NCI-H2081 treated with DMSO at 0.1 percent for 48 hours (cell line): ENCODE measurements around the gene CFAP58.

Experiments
- DNase-seq: peaks from one replicate; lab custom pipeline; 2025; lab: John Stamatoyannopoulos, UW

CFAP58 gene

GRCh38 chr10:104334965-104335650 is 18.5 kb upstream of the CFAP58 start:
- no peak for DNase-seq

DNA sequence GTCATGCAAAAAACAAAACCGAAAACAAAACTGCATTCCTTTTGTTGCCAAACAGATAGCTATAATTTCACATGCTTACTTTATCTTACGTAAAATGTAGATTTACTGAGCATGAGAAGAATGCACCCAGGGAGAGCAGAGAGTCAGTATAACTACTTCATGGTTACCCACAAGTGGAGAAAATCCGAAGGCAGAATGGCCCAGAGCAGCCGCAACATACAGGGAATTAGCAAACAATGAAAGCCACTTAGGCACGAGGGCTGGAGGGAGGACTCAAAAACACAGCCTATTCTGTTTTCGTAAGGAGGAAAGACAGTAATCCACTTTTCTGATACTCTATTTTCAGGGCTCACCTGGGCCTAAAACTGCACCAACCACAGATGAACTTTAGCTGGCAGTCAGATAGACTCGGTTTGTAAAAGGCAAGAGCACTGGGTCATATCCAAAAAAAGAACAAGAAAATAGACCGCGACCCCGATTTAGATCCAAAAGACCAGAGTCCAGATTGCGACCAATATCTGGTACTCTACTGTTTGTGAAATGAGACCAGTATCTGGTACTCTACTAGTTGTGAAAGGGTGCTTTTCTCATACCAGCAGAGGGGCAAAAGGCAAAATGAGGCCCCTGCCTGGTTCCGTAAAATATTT is 16.7 kb upstream of the CFAP58 start:
- no peak for DNase-seq

DNA sequence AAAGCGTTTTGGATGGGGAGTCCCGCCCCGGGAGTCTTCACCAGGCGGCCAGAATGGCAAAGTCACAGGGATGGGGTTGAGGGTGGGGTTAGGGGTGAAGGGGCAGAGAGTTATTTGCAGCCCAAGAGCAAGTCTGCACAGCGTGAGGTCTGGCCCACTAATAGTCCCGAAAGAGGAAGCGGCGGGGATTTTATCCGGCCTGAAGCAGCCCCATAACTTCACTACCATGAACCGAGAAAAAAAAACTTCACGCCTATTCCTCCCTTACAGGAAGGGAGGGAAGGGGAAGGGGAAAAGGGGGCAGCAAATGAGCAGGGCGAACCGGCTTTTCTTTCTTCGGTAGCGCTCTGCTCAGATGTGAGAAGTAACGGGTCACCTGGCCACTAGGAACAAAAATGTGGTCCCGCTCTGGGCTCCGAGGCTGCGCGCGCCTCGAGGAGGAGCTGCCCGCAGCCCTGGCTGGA is 16.1 kb upstream of the CFAP58 start:
- DNase-seq = no peak

DNA sequence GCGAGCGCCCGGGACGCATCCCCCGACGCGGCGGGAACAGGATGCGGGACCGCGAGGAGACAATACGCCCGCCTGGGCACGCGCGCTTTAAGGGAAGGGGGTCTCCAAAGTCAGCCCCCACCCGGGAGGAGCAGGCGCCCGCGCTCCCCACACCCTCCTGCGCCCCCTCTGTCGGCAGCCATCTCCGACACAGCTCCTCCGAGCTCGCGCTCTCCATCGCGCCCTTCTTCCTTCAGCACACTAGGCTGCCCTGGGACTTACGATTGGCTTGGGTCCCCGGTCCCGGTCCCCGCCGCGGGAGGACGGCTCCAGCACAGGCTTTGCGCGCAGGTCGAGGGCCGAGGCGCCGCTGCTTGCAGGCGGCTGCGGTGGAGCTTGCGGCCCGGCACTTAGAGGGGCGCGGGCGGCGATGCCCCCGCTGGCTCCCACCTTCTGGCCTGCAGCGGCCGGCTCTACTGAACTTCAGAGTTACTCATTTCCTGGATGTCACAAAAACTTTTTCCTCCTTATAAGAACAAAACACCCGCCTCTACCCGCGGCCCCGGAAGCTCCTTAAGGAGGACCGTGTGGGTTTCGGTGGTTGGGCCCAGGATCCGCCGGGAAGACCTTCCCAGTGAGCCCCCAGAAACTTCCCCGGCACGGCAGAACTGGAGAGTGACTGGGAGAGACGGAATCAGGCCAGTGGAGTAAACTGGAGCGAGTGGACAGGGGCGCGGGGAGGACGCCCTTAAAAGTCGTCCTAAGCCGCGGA is 15.5 kb upstream of the CFAP58 start, which contains the start of gene ITPRIP:
TSS of gene ITPRIP (minus strand) at position 481 of the 751 bp plus-strand sequence. CDS start 22,414 bp downstream, outside the sequence.
- DNase-seq = no peak

DNA sequence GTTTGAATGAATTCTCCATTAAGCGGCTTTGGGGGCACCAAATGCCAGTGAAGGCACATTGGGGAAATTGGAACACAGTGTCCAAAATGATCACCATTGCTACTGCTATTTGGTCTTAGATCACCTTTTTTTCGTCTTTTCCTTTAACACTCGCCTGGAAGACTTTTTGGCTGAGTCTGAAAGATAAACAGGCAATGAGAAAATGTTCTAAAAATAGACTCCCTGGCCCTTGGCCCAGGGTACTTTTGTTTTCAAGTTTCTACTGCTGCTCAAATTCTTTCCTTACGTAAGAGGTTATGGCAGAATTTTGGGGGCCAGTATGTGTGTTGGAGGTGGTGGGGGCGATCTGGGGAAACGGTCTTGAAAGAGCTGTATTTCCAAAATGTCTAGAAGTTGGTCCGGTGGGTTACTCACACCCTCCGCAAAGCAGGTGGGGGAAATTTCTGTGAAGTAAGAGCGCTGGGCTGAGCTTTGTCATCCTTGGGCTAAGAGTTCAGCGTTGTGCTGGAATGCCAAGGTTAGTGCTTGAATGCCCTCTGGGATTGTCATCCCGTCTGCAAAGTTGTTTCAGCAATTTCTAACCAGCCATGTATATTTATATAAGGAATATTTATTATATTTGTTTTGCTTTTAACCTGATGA is 14.0 kb upstream of the CFAP58 start:
- no peak for DNase-seq

- DNase-seq = no peak
Measured at GRCh38 chr10:104340111-104340526, 13.5 kb upstream of the CFAP58 start.

DNA sequence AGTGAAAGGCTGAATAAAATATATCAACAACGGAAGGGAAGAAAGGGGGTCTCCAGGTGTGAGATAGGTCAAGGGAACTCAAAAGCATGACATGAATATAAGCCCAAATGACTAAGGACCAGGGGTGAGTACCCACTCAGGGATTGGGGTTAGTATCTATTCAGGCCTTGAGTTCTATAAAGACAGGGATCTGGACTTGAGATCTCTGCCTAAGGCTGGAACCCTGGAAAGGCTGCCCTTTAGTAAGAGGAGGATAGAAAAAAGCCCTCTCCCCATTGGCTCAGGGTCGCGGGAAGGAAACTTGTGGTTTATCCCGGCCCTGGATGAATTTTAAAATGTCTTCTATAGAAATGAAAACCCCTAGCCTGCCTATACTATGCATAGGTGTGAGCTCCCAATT is 13.0 kb upstream of the CFAP58 start:
- DNase-seq = no peak

DNA sequence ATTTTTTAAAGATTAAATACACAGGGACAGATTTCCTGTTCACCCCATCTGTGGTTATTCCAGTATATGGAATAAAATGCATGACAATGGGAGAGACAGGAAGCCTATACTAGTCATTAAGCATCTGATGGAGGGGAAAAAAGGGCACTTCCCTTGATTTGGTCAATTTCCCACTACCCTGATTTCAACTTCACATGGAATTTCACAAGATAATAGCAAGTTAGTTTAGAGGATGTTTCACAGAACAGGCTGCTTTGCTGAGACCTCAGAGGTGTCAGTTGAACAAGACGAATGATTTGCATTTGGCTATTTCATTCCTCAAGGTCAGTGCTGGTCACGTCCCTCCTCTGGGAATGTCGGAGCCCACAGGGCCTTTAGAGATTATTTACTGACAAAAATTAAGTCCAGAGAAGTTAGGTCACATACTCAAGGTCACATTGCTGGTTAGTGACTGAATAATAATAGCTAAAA is 10.7 kb upstream of the CFAP58 start:
- no peak for DNase-seq

- DNase-seq = no peak
Measured at GRCh38 chr10:104344219-104344618, 9.4 kb upstream of the CFAP58 start.

- no peak for DNase-seq
Measured at GRCh38 chr10:104345515-104345914, 8.1 kb upstream of the CFAP58 start.

DNA sequence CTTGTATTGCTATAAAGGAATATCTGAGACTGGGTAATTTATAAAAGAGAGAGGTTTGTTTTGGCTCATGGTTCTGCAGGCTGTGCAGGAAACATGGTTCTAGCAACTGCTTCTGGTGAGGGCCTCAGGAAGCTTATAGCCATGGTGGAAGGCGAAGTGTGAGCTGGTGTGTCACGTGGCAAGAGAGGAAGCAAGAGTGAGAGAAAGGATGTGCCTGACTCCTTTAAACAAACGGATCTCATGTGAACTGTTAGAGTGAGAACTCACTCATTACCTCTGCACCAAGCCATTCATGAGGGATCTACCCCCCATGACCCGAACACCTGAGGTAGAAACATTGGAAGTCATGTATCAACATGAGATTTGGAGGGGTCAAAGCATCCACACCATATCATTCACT is 7.7 kb upstream of the CFAP58 start:
- DNase-seq = no peak

DNA sequence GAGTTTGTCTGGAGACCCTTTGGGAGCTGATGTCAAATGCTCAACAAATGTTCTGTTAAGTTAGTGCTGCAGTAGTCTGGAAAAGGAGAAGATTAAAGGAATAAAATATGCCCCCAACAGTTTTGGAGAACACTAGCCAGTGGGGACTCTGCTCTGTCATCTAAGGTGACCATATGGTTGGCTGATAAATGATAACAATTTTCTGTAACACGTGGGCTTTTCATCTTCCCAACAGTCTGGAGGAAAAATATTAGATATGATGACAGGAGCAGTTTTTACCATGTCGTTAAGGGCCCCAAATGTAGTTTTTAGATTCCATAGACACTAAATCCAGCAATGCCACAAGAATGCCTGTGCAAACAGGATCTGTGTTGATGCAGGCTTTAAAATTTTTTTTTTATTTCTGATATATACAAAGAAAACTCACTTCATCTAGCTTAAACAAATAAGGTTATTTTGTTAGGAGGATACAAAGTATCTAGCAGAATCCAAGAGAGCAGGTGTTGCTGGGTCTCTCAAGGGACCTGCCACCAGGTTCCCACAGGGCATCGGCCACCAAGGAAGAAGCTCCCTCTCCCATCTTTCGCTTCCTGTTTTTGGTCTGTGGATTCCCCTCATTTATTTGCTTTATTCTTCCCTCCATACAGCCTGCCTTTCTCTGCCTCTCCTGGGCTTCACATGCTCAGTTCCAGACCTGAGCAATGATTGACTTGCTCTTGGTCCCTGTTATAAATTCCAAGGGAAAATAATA is 6.2 kb upstream of the CFAP58 start:
- no peak for DNase-seq

- no peak for DNase-seq
Measured at GRCh38 chr10:104348601-104349000, 5.0 kb upstream of the CFAP58 start.

DNA sequence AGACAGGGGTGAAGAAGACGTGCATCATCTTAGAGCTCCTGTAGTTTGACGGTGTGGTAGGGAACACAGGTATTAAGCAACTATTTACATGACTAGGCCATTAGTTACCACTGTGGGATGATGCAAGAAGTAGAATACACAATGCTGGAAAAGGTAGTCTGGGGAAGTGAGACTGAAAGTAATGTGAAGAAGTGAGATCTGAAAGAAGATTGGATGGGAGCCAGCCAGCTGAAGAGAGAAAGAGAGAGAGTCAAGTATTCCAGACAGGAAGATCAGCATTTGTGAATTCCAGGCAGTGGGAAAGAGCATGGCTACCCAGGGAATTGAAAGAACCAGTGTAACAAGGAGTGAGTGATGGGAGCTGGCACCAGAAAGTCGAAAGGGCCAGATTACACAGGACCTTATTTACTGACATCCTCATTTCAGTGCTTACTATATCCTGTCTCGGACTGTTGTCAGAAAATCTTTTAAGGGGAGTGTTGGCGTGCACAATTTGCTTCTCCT is 4.0 kb upstream of the CFAP58 start:
- DNase-seq = no peak

- peak; percentile 39 for DNase-seq
Measured at GRCh38 chr10:104350127-104350635, 3.5 kb upstream of the CFAP58 start.

GRCh38 chr10:104351061-104351702 is 2.5 kb upstream of the CFAP58 start:
- no peak for DNase-seq

- no peak for DNase-seq
Measured at GRCh38 chr10:104351919-104352318, 1.7 kb upstream of the CFAP58 start.

DNA sequence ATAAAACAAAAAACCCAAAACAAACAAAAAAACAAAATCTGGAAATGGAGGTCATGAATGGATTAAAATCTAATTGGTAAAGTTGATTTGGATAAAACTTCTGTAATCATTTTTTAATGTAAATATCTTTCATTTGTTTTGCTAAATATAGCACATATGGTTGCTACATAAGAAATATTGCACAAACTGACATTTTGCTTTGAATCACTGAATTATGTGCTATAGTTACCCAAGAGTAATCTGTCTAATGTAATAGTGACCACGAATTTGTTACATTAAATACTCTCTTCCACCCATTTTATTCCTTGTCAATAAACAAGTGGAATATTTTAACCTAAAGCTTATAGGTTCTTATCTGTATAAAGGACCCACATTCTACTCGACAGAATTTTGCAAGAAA is 6.2 kb downstream of the CFAP58 start:
- DNase-seq = no peak

DNA sequence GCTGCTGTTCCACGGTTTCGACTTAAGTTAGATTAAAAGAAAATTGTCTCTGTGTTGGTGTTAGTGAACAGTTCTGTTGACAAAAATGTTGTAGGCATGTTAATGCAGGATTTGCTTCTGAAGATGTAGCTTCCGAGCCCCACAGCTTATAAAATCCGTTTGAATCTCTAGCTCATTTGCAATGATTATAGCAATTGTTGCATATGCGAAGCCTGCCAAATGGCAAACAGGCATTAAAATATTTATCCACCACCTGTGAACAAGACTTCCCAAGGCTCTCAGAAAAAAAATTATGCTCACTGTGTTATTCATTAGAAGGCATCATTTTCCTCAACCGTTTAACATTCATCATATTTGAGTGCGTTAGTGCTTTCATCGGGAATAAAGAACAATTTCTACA is 14.3 kb downstream of the CFAP58 start:
- DNase-seq = no peak

- DNase-seq = no peak
Measured at GRCh38 chr10:104368381-104368780, 14.7 kb downstream of the CFAP58 start.

DNA sequence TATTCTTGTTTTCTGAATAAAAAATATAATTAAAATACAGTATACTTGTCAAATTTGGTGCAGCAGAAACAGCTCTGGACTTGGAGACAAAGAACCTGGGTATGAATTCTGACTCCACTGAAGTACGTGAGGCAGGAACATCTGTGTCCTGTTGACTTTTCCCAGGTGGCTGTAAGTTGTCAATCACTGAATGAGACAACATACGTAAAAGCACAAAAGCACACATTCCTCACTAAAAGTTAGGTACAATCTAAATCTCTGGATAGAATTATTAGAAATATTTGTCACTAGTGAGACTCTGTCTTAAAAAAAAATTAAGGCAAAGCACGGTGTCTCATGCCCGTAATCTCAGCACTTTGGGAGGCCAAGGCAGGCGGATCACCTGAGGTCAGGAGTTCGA is 18.1 kb downstream of the CFAP58 start:
- DNase-seq = no peak
